A549 (cell line): Measurements from ENCODE around the gene PPP1R1B.

Experiments
- EP300 ChIP-seq, 2 experiments: fragments of >200 bp; sonication (Bioruptor Twin); formaldehyde crosslinking; IDR thresholded peaks; 2 replicates in 1 of 2; 3 replicates in 1 of 2; pipeline ENCODE4 v1.6.1; 2016 to 2017
- ESRRA ChIP-seq: fragments of 150-350 bp; IDR thresholded peaks from 2 replicates; pipeline ENCODE4 v1.6.1; 2014; ENCODE audit warnings: mild to moderate bottlenecking, low read length, borderline replicate concordance
- POLR2A ChIP-seq: IDR thresholded peaks from 2 replicates; pipeline ENCODE4 v1.6.1; 2012; ENCODE audit warnings: mild to moderate bottlenecking, low read length
- TF ChIP-seq, protein P1 (sequence below): fragments of >200 bp; sonication (Bioruptor Twin); formaldehyde crosslinking; IDR thresholded peaks from 3 replicates; pipeline ENCODE4 v1.5.1; 2016

DNA sequence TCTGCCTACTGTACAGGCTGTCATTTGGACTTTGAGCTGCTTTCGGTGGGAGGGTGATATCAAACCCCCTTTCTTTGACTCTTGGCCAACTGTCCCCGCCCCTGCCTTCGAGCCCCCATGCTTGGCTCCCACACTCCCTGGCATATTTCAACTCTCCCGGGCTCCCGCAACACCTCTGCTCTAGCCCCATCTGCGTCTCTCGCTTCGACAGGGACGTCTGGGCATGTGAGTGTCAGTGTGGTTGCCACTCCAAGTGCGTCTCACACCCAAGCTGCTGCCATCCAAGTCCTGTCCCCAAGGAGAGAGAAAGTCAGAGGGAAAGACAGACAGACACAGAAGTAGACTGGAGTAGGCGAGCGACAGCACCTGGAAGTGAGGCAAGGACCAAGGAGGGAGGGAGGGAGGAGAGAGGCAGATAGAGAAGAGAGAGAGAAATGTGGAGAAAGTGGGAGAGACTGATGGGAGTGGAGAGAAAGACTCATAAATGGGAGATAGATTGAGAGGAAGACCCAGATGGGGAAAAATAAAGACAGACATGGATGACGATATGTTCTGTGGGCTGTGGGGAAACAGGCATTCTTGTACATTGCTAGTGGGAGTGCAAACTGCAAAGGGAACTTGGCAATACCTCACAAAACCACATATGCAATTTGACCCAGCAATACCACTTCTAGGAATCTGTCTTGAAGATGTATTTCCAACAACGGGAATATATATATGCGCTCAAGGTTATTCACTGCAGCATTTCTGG is 22.0 kb downstream of the PPP1R1B start:
- no peak for TF ChIP-seq ESRRA
- TF ChIP-seq, protein P1, sequence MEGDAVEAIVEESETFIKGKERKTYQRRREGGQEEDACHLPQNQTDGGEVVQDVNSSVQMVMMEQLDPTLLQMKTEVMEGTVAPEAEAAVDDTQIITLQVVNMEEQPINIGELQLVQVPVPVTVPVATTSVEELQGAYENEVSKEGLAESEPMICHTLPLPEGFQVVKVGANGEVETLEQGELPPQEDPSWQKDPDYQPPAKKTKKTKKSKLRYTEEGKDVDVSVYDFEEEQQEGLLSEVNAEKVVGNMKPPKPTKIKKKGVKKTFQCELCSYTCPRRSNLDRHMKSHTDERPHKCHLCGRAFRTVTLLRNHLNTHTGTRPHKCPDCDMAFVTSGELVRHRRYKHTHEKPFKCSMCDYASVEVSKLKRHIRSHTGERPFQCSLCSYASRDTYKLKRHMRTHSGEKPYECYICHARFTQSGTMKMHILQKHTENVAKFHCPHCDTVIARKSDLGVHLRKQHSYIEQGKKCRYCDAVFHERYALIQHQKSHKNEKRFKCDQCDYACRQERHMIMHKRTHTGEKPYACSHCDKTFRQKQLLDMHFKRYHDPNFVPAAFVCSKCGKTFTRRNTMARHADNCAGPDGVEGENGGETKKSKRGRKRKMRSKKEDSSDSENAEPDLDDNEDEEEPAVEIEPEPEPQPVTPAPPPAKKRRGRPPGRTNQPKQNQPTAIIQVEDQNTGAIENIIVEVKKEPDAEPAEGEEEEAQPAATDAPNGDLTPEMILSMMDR: no peak
- no peak for TF ChIP-seq POLR2A
- TF ChIP-seq EP300 (IDR thresholded peaks at IDR 0.05): no peak
